Measurements from ENCODE around the gene PPM1L. TPM values are rescaled to one million over a fixed set of nuclear protein-coding genes. Genes with fewer than 3 reads are reported as not detected.

The PPM1L gene
- total RNA-seq, 1 experiment from 2014 or later, result 10.6 TPM

DNA sequence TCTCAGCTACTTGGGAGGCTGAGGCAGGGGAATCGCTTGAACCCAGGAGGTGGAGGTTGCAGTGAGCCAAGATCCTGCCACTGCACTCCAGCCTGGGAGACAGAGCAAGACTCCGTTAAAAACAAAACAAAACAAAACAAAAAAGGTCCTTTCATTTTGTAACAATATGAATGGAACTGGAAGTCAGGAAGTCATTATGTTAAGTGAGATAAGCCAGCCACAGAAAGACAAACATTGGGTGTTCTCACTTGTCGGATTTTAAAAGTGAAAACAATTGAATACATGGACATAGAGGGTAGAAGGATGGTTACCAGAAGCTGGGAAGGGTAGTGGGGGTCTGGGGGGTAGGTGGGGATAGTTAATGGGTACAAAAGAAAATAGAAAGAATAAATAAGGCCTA lies 361.6 kb downstream of the PPM1L start:
- H3K27me3 ChIP-seq (replicated peaks; ENCODE audit: insufficient read depth, low read depth, low read length, poor library complexity), result no peaks in the 10 kb centered on the region
- DNase-seq (ENCODE audit: low spot score), result no peak
- CTCF ChIA-PET, result no interaction called here
- POLR2A ChIA-PET (ENCODE audit: low non-redundant PET), result no interaction called here
- no peaks in the 10 kb centered on the region for H3K4me1 ChIP-seq (ENCODE audit: insufficient read depth, low read length, poor library complexity, severe bottlenecking)
- no TSS peak for BruUV-seq (replicated peaks)
- no peak overlapping the region for H3K4me3 ChIP-seq (ENCODE audit: low read depth, low read length, poor library complexity, severe bottlenecking)
- intact Hi-C loops (cut with micrococcal nuclease; ENCODE audit: unreplicated experiment), result no loop called here
- no peak overlapping the region for H3K27ac ChIP-seq (ENCODE audit: low read depth, low read length, poor library complexity, severe bottlenecking)
- TF ChIP-seq EZH2 (IDR thresholded peaks at IDR 0.05; ENCODE audit: borderline replicate concordance, low read depth, low read length, poor library complexity, severe bottlenecking) (no peak), CTCF (conservative IDR thresholded peaks at IDR 0.05; ENCODE audit: low read depth, low read length) (no peak)
- H3K36me3 ChIP-seq (ENCODE audit: insufficient read depth, low read length, poor library complexity, severe bottlenecking), result no peaks in the 10 kb centered on the region
- H3K9me3 ChIP-seq (ENCODE audit: low read depth, low read length, poor library complexity, severe bottlenecking), result no peaks in the 10 kb centered on the region

GRCh38 chr3:161126495-161126894 lies 370.5 kb downstream of the PPM1L start:
- ChIA-PET CTCF (no interaction called here), POLR2A (ENCODE audit: low non-redundant PET) (no interaction called here)
- no peaks in the 10 kb centered on the region for H3K4me1 ChIP-seq (ENCODE audit: insufficient read depth, low read length, poor library complexity, severe bottlenecking)
- no peak overlapping the region for H3K4me3 ChIP-seq (ENCODE audit: low read depth, low read length, poor library complexity, severe bottlenecking)
- H3K27me3 ChIP-seq (replicated peaks; ENCODE audit: insufficient read depth, low read depth, low read length, poor library complexity), result no peaks in the 10 kb centered on the region
- no TSS peak for BruUV-seq (replicated peaks)
- no peak for DNase-seq (ENCODE audit: low spot score)
- H3K36me3 ChIP-seq (ENCODE audit: insufficient read depth, low read length, poor library complexity, severe bottlenecking), result no peaks in the 10 kb centered on the region
- TF ChIP-seq EZH2 (IDR thresholded peaks at IDR 0.05; ENCODE audit: borderline replicate concordance, low read depth, low read length, poor library complexity, severe bottlenecking) (no peak), CTCF (conservative IDR thresholded peaks at IDR 0.05; ENCODE audit: low read depth, low read length) (no peak)
- H3K27ac ChIP-seq (ENCODE audit: low read depth, low read length, poor library complexity, severe bottlenecking), result no peak overlapping the region
- intact Hi-C loops (cut with micrococcal nuclease; ENCODE audit: unreplicated experiment), result no loop called here
- peaks cover 4% of the 10 kb centered on the region for H3K9me3 ChIP-seq (ENCODE audit: low read depth, low read length, poor library complexity, severe bottlenecking)

Other genes starting within 250 kb of the PPM1L start
- gene KPNA4, start 190.7 kb upstream of the PPM1L start, total RNA-seq (2021), result 85.7 and 88.5 TPM in 2 replicates
- gene ARL14, start 79.1 kb upstream of the PPM1L start, total RNA-seq (2021), result not detected in 2 replicates